IPS-18c (cell line): ENCODE results near the gene ITSN1.

Experiments used
- H3K4me3 ChIP-seq: 2 replicates; pipeline ENCODE4 v1.7.0; 2013; ENCODE audit warnings: low read depth, mild to moderate bottlenecking, low read length, moderate library complexity; ENCODE audit not compliant: insufficient read depth
- H3K9me3 ChIP-seq: one replicate; pipeline ENCODE4 v1.6.1; 2013; ENCODE audit warnings: mild to moderate bottlenecking, low read length, moderate library complexity; ENCODE audit not compliant: control insufficient read depth, insufficient read depth

The ITSN1 gene

GRCh38 chr21:33948096-33948950 is 306.0 kb downstream of the ITSN1 start:
- H3K4me3 ChIP-seq: no peak overlapping the region
- H3K9me3 ChIP-seq: peaks cover 2% of the 10 kb centered on the region

- H3K4me3 ChIP-seq: no peak overlapping the region
Measured at GRCh38 chr21:33948951-33949444, 306.7 kb downstream of the ITSN1 start.

More at GRCh38 chr21:33948951-33949444, 306.7 kb downstream of the ITSN1 start:
- peaks cover under 1% of the 10 kb centered on the region for H3K9me3 ChIP-seq
